Esophagus muscularis mucosa (tissue), 4 donors: ENCODE data around the gene ZNF320. TPM values are rescaled to one million over a fixed set of nuclear protein-coding genes. Genes with fewer than 3 reads are reported as not detected.
"Not testable (repeated sequence)": the region's sequence is repeated elsewhere in the genome, so short reads cannot be mapped to it uniquely, and the experiment has no call there.

Experiments
- DNase-seq: peaks from one replicate; pipeline ENCODE4 v3.0.0-alpha.2; 2017; ENCODE audit errors: extremely low spot score
- H3K27ac ChIP-seq, 4 donors: fragments of 200-600 bp; sonication (generic); replicated peaks in 1 of 4; 1 replicate in 3 of 4; 2 replicates in 1 of 4; pipeline ENCODE4 v1.5.1; 2016 to 2019; ENCODE audit warnings: mild to moderate bottlenecking in 1 of 4
- H3K27me3 ChIP-seq, 4 donors: fragments of 200-600 bp; sonication (generic); one replicate each; pipeline versions ENCODE4 v1.5.1 to v1.6.0; 2016 to 2019
- H3K36me3 ChIP-seq, 4 donors: fragments of 200-600 bp; sonication (generic); one replicate each; pipeline ENCODE4 v1.5.1; 2016 to 2019
- H3K4me1 ChIP-seq, 4 donors: fragments of 200-600 bp; sonication (generic); one replicate each; pipeline ENCODE4 v1.5.1; 2016 to 2019
- H3K4me3 ChIP-seq, 4 donors: fragments of 200-600 bp; sonication (generic); 1 replicate in 2 of 4; 2 replicates in 2 of 4; pipeline ENCODE4 v1.5.1; 2016 to 2019; ENCODE audit warnings: mild to moderate bottlenecking in 4 of 4, moderate library complexity in 1 of 4
- H3K9me3 ChIP-seq, 4 donors: fragments of 200-600 bp; sonication (generic); 1 replicate in 3 of 4; 2 replicates in 1 of 4; pipeline ENCODE4 v1.5.1; 2016 to 2019
- CTCF ChIP-seq, 3 experiments: fragments of 200-600 bp in 2 of 3; fragments of 450-650 bp in 1 of 3; sonication (generic) in 2 of 3; IDR thresholded peaks; one replicate each; pipeline ENCODE4 v1.5.1; 2017 to 2019; ENCODE audit warnings: antibody characterized with exemption in 3 of 3, mild to moderate bottlenecking in 2 of 3, moderate library complexity in 1 of 3
- EP300 ChIP-seq: sonication (generic); formaldehyde crosslinking; IDR thresholded peaks from one replicate; pipeline ENCODE4 v1.6.1; 2017; ENCODE audit warnings: antibody characterized with exemption
- POLR2A ChIP-seq: fragments of 450-650 bp; IDR thresholded peaks from one replicate; pipeline ENCODE4 v1.6.1; 2017; ENCODE audit warnings: antibody characterized with exemption, moderate library complexity, mild to moderate bottlenecking, low read depth
- POLR2AphosphoS5 ChIP-seq, 2 donors: sonication (generic); formaldehyde crosslinking; IDR thresholded peaks; one replicate each; pipeline ENCODE4 v1.6.1; 2017; ENCODE audit warnings: antibody characterized with exemption in 2 of 2
- WGBS: methylation state at CpG from one replicate; pipeline ENCODE4 v1.1.5; 2018; 5-methylcytosine and 5-hydroxymethylcytosine counted together
- intact Hi-C: fragments of 100-400 bp; cut with DNase I; formaldehyde crosslinking; loops from one replicate; pipeline ENCODE4 v1.15.1; 2023
- total RNA-seq, 4 donors: library from RNA; depleted of rRNA; stranded (reverse); fragments of >200 nt; gene quantifications; one replicate each; pipeline versions ENCODE4 v1.1.0 to v1.2.1, GENCODE V29; 2016

Gene ZNF320
- total RNA-seq, 4 donors from 2014 or later: 4.2 to 11.6 (median 10.2) TPM

GRCh38 chr19:52923778-52924593, 26.6 kb upstream of the ZNF320 start:
- no peak for DNase-seq
- H3K9me3 ChIP-seq: no peaks in the 10 kb centered on the region
- intact Hi-C loops: no loop called here
- TF ChIP-seq POLR2AphosphoS5 (IDR thresholded peaks at IDR 0.05) (no peak), CTCF (IDR thresholded peaks at IDR 0.05) (no peak)
- peak overlapping the region; percentile 62 to 74 (median 68) for H3K4me3 ChIP-seq
- H3K4me1 ChIP-seq: peaks cover 7 to 20% (median 18%) of the 10 kb centered on the region in 4 donors
- H3K27ac ChIP-seq: peak overlapping the region; percentile 80 to 86 (median 86)
- 59% methylated on average over 18 of the region's 18 CpGs for WGBS
- peaks cover 4 to 13% (median 11%) of the 10 kb centered on the region in 4 donors for H3K36me3 ChIP-seq
- H3K27me3 ChIP-seq: no peaks in the 10 kb centered on the region

- Histone ChIP-seq H3K4me1 (peaks cover 7 to 20% (median 18%) of the 10 kb centered on the region in 4 donors), H3K4me3 (peak within 1 kb of the TSS; percentile 62 to 74 (median 68)), H3K36me3 (peaks cover 0 to 10% (median 4%) of the 10 kb centered on the region in 4 donors), H3K27me3 (no peaks in the 10 kb centered on the region), H3K9me3 (no peaks in the 10 kb centered on the region), H3K27ac (peak within 1 kb of the TSS; percentile 80 to 86 (median 86))
- intact Hi-C loops: no loop called here
- WGBS: 3% methylated on average over 42 of the region's 55 CpGs
- DNase-seq: peak; percentile 98
- TF ChIP-seq POLR2AphosphoS5 (IDR thresholded peaks at IDR 0.05) (peak; percentile 75 to 79), EP300 (no peak), CTCF (IDR thresholded peaks at IDR 0.05) (peak in 1 of 3 experiments; percentile 10), POLR2A (no peak)
Measured at GRCh38 chr19:52922841-52923777, 25.7 kb upstream of the ZNF320 start, which contains the start of gene ZNF888. Gene ZNF888, minus strand, starts transcription at chr19:52923428. Its CDS starts 5,555 bp downstream, at chr19:52917873.

DNA sequence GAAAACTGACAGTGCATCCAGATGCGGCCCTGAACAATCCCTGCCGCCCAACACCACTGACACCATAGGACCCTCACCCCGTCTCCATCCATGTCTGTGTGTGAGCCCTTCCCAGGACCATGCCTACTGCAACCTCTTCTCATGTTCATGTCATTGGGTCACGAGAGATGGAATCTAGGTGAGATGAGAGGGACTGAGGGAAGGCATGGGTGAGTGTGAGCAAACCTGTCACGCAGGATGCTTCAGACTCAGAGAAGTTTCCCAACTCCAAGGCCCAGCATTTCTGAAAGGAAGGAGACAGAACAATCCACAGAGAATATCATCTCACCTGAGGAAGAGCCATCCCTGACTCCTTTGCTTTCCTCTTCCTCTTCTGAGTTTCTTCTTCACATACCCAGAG, 20.1 kb upstream of the ZNF320 start:
- WGBS: 96% methylated on average over 5 of the region's 5 CpGs
- TF ChIP-seq CTCF (IDR thresholded peaks at IDR 0.05) (no peak), POLR2A (no peak), POLR2AphosphoS5 (IDR thresholded peaks at IDR 0.05) (no peak), EP300 (no peak)
- no peak overlapping the region for H3K27ac ChIP-seq

GRCh38 chr19:52910648-52911047, 13.2 kb upstream of the ZNF320 start:
- no peak for DNase-seq
- Histone ChIP-seq H3K4me3 (no peak overlapping the region), H3K27me3 (no peaks in the 10 kb centered on the region), H3K36me3 (peaks cover 12 to 65% (median 36%) of the 10 kb centered on the region in 4 donors), H3K4me1 (no peaks in the 10 kb centered on the region), H3K9me3 (peaks cover 0 to 3% (median 0%) of the 10 kb centered on the region in 4 donors), H3K27ac (no peak overlapping the region)
- intact Hi-C loops: no loop called here
- 100% methylated on average over 1 of the region's 1 CpG for WGBS
- no peak for TF ChIP-seq CTCF (IDR thresholded peaks at IDR 0.05)
- TF ChIP-seq POLR2AphosphoS5 (IDR thresholded peaks at IDR 0.05): no peak
- TF ChIP-seq POLR2A: no peak
- no peak for TF ChIP-seq EP300

More for the DNA sequence above, 20.1 kb upstream of the ZNF320 start:
- Histone ChIP-seq H3K36me3 (peaks cover 0 to 45% (median 12%) of the 10 kb centered on the region in 4 donors), H3K4me3 (no peak overlapping the region), H3K4me1 (peaks cover 4 to 6% (median 4%) of the 10 kb centered on the region in 4 donors), H3K9me3 (no peaks in the 10 kb centered on the region), H3K27me3 (no peaks in the 10 kb centered on the region)
- DNase-seq: no peak
- intact Hi-C loops: no loop called here

- WGBS: 93% methylated on average over 14 of the region's 16 CpGs
- DNase-seq, H3K4me1 ChIP-seq, H3K27me3 ChIP-seq, H3K4me3 ChIP-seq, H3K27ac ChIP-seq, intact Hi-C loops, H3K9me3 ChIP-seq: not testable (repeated sequence)
- H3K36me3 ChIP-seq: peaks cover 12 to 24% (median 18%) of the 10 kb centered on the region in 4 donors
Measured at GRCh38 chr19:52904052-52904780, 6.8 kb upstream of the ZNF320 start.
